Caco-2 (cell line): ENCODE results near the gene OR13D1. TPM values are rescaled to one million over a fixed set of nuclear protein-coding genes. Genes with fewer than 3 reads are reported as not detected.

Source experiments
- BruUV-seq: library from RNA; stranded (reverse); fragments of 400-500 nt; replicated peaks from 2 replicates; lab custom pipeline; 2021; lab: Mats Ljungman, UMichigan
- CTCF ChIA-PET: fragments of 300-600 bp; sonication (Branson Sonifier 250); formaldehyde crosslinking; loops from one replicate; lab custom pipeline; 2022; ENCODE audit warnings: antibody characterized with exemption; lab: Charles Lee
- POLR2A ChIA-PET: fragments of 300-600 bp; sonication (Branson Sonifier 250); formaldehyde crosslinking; loops from one replicate; lab custom pipeline; 2022; ENCODE audit warnings: antibody characterized with exemption; lab: Charles Lee
- DNase-seq, 2 experiments: peaks; one replicate each; pipeline versions ENCODE4 v3.0.0 to v3.0.0-alpha.2; 2020 to 2022
- H3K27me3 ChIP-seq: replicated peaks from 2 replicates; pipeline ENCODE4 v1.6.0; 2011; ENCODE audit warnings: low read length; ENCODE audit not compliant: control insufficient read depth, insufficient read depth
- H3K36me3 ChIP-seq: 2 replicates; pipeline ENCODE4 v1.5.1; 2011; ENCODE audit warnings: low read length; ENCODE audit not compliant: control insufficient read depth, insufficient read depth
- H3K4me1 ChIP-seq: fragments of 250-450 bp; sonication (Bioruptor Pico); 2 replicates; pipeline ENCODE4 v1.5.1; 2020; ENCODE audit warnings: mild to moderate bottlenecking
- H3K4me3 ChIP-seq: 2 replicates; pipeline ENCODE4 v1.5.1; 2011; ENCODE audit warnings: low read depth, mild to moderate bottlenecking, control low read depth, low read length
- H3K9me3 ChIP-seq: fragments of 250-450 bp; sonication (Bioruptor Pico); 2 replicates; pipeline ENCODE4 v1.5.1; 2020; ENCODE audit warnings: mild to moderate bottlenecking, moderate library complexity
- H3K27ac Mint-ChIP-seq: one replicate; pipeline ENCODE4 v1.8.0; 2022; ENCODE audit warnings: mixed read lengths; ENCODE audit not compliant: unreplicated experiment
- H3K27me3 Mint-ChIP-seq: one replicate; pipeline ENCODE4 v1.8.0; 2022; ENCODE audit warnings: mixed read lengths; ENCODE audit not compliant: insufficient read depth, unreplicated experiment
- H3K36me3 Mint-ChIP-seq: one replicate; pipeline ENCODE4 v1.8.0; 2022; ENCODE audit warnings: mild to moderate bottlenecking, mixed read lengths; ENCODE audit not compliant: insufficient read depth, unreplicated experiment
- H3K4me1 Mint-ChIP-seq: one replicate; pipeline ENCODE4 v1.8.0; 2022; ENCODE audit warnings: low read depth, mixed read lengths; ENCODE audit not compliant: unreplicated experiment
- H3K4me3 Mint-ChIP-seq: one replicate; pipeline ENCODE4 v1.8.0; 2022; ENCODE audit warnings: mild to moderate bottlenecking, moderate library complexity, mixed read lengths; ENCODE audit not compliant: unreplicated experiment
- H3K9me3 Mint-ChIP-seq: one replicate; pipeline ENCODE4 v1.8.0; 2022; ENCODE audit warnings: mixed read lengths; ENCODE audit not compliant: unreplicated experiment
- intact Hi-C: fragments of 100-400 bp; cut with micrococcal nuclease; formaldehyde crosslinking; loops from one replicate; pipeline ENCODE4 v1.10.0; 2022; ENCODE audit not compliant: unreplicated experiment
- total RNA-seq: library from RNA; stranded (reverse); gene quantifications from 2 replicates; pipeline ENCODE4 v1.2.3, GENCODE V29; 2022
- TF ChIP-seq, protein P1 (sequence below), 2 experiments: fragments of 200-600 bp in 1 of 2; IDR thresholded peaks; 1 replicate in 1 of 2; 2 replicates in 1 of 2; pipeline versions ENCODE4 v1.5.1 to v1.8.0; 2011 to 2022; ENCODE audit warnings: antibody characterized with exemption in 1 of 2, control low read depth in 1 of 2, inconsistent platforms in 1 of 2, low read depth in 1 of 2, low read length in 1 of 2, mild to moderate bottlenecking in 1 of 2, moderate library complexity in 1 of 2; ENCODE audit not compliant: insufficient read depth in 1 of 2, severe bottlenecking in 1 of 2, unreplicated experiment in 1 of 2

The OR13D1 gene
- total RNA-seq, 1 experiment from 2014 or later = not detected

DNA sequence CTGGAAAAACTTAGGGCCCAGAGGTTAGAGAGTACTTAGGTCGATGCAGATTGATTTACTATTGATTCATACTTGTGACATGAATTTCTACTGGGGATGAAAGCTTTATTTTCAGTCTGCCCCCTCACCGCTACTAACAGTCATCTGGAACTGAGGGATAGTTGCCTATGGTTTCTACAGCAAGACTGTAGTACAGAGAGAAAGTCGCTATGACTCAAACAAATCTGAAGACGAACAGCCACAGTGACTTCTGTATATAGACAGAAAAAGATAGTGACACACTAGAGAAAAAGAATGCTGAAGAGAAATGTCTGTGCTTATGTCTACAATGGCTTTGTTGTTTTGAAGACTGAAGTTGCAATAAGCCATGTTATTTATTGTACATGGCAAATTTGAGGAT, 17.3 kb downstream of the OR13D1 start:
- ChIA-PET POLR2A (no interaction called here), CTCF (no interaction called here)
- Histone ChIP-seq H3K36me3 (no peaks in the 10 kb centered on the region), H3K4me1 (no peaks in the 10 kb centered on the region), H3K4me3 (no peak overlapping the region), H3K9me3 (peaks cover 3% of the 10 kb centered on the region; the same call in 1 of the 2 replicates), H3K27me3 (no peaks in the 10 kb centered on the region)
- Mint-ChIP-seq H3K4me3 (no peak overlapping the region), H3K27ac (no peak overlapping the region), H3K27me3 (no peaks in the 10 kb centered on the region), H3K4me1 (peaks cover 2% of the 10 kb centered on the region), H3K9me3 (peaks cover 4% of the 10 kb centered on the region), H3K36me3 (no peaks in the 10 kb centered on the region)
- no TSS peak for BruUV-seq
- TF ChIP-seq, protein P1, sequence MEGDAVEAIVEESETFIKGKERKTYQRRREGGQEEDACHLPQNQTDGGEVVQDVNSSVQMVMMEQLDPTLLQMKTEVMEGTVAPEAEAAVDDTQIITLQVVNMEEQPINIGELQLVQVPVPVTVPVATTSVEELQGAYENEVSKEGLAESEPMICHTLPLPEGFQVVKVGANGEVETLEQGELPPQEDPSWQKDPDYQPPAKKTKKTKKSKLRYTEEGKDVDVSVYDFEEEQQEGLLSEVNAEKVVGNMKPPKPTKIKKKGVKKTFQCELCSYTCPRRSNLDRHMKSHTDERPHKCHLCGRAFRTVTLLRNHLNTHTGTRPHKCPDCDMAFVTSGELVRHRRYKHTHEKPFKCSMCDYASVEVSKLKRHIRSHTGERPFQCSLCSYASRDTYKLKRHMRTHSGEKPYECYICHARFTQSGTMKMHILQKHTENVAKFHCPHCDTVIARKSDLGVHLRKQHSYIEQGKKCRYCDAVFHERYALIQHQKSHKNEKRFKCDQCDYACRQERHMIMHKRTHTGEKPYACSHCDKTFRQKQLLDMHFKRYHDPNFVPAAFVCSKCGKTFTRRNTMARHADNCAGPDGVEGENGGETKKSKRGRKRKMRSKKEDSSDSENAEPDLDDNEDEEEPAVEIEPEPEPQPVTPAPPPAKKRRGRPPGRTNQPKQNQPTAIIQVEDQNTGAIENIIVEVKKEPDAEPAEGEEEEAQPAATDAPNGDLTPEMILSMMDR (IDR thresholded peaks at IDR 0.05; ENCODE audit: insufficient read depth in 1 of 2, low read depth in 1 of 2, low read length in 1 of 2, severe bottlenecking in 1 of 2, unreplicated experiment in 1 of 2) = no peak
- intact Hi-C loops = no loop called here
- DNase-seq = no peak

DNA sequence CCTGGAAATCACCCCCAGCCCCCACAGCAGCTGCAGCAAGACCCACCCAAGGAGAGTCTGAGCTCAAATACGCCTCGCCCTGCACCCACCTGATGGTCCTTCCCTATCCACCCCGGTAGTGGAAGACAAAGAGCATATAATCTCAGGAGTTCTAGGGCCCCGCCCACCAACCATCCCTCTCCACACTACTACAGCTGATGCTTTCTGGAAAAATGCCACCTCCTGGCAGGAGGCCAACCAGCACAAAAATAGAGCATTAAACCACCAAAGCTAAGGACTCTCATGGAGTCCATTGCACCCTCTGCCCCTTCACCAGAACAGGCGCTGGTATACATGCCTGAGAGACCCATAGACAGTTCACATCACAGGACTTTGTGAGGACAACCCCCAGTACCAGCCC, 30.7 kb downstream of the OR13D1 start:
- TF ChIP-seq, protein P1 (IDR thresholded peaks at IDR 0.05; ENCODE audit: insufficient read depth in 1 of 2, low read depth in 1 of 2, low read length in 1 of 2, severe bottlenecking in 1 of 2, unreplicated experiment in 1 of 2) = no peak
- H3K36me3 ChIP-seq = no peaks in the 10 kb centered on the region
- H3K9me3 ChIP-seq = no peaks in the 10 kb centered on the region
- no peaks in the 10 kb centered on the region for H3K36me3 Mint-ChIP-seq
- intact Hi-C loops = no loop called here
- no peaks in the 10 kb centered on the region for H3K27me3 ChIP-seq
- H3K4me1 Mint-ChIP-seq = no peaks in the 10 kb centered on the region
- no TSS peak for BruUV-seq
- H3K27ac Mint-ChIP-seq = no peak overlapping the region
- ChIA-PET CTCF (no interaction called here), POLR2A (no interaction called here)
- no peak overlapping the region for H3K4me3 ChIP-seq
- no peaks in the 10 kb centered on the region for H3K9me3 Mint-ChIP-seq
- H3K4me3 Mint-ChIP-seq = no peak overlapping the region
- no peak for DNase-seq
- H3K27me3 Mint-ChIP-seq = no peaks in the 10 kb centered on the region
- H3K4me1 ChIP-seq = no peaks in the 10 kb centered on the region

DNA sequence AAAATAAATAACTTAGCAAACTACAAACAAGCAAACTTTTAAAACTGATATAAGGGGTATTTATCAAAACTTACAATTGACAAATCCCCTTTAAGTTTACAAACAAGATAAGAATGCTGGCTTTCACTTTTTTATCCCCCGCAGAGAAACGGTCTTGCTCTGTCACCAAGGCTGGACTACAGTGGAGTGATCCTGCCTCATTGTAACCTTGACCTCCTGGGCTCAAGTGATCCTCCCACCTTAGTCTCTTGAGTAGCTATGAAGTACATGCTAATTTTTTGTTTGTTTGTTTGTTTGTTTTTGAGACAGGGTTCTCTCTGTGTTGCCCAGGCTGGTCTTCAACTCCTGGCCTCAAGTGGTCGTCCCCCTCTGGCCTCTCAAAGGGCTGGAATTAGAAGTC, 44.1 kb downstream of the OR13D1 start:
- H3K4me1 Mint-ChIP-seq = peaks cover 8% of the 10 kb centered on the region
- H3K9me3 Mint-ChIP-seq = no peaks in the 10 kb centered on the region
- intact Hi-C loops = no loop called here
- H3K27ac Mint-ChIP-seq = no peak overlapping the region
- no TSS peak for BruUV-seq
- Histone ChIP-seq H3K36me3 (no peaks in the 10 kb centered on the region), H3K9me3 (0 out of 2 replicates have a peak, but pooled peaks cover 8% of the 10 kb centered on the region), H3K4me1 (peaks cover 9% of the 10 kb centered on the region; the same call in 1 of the 2 replicates), H3K27me3 (no peaks in the 10 kb centered on the region), H3K4me3 (no peak overlapping the region)
- POLR2A ChIA-PET = no interaction called here
- CTCF ChIA-PET = no interaction called here
- TF ChIP-seq, protein P1 (IDR thresholded peaks at IDR 0.05; ENCODE audit: insufficient read depth in 1 of 2, low read depth in 1 of 2, low read length in 1 of 2, severe bottlenecking in 1 of 2, unreplicated experiment in 1 of 2) = no peak
- DNase-seq = no peak
- H3K27me3 Mint-ChIP-seq = no peaks in the 10 kb centered on the region
- no peak overlapping the region for H3K4me3 Mint-ChIP-seq
- no peaks in the 10 kb centered on the region for H3K36me3 Mint-ChIP-seq
